Cardiac septum (tissue), 1 donor: ENCODE data around the gene PLP1. TPM values are rescaled to one million over a fixed set of nuclear protein-coding genes. Genes with fewer than 3 reads are reported as not detected.
"Not testable (repeated sequence)": the region's sequence is repeated elsewhere in the genome, so short reads cannot be mapped to it uniquely, and the experiment has no call there.

Experiments used
- DNase-seq: peaks from one replicate; pipeline ENCODE4 v3.0.0-alpha.2; 2020; ENCODE audit warnings: low spot score
- intact Hi-C: fragments of 100-400 bp; cut with DNase I; formaldehyde crosslinking; loops from one replicate; pipeline ENCODE4 v1.14.0; 2022
- total RNA-seq: library from RNA; stranded (reverse); fragmentation: NEBNext Ultra II Directional; extraction: Animal tissue kit (Norgen Biotek cat#: 25700); gene quantifications from one replicate; pipeline ENCODE4 v1.2.1, GENCODE V29; 2021
- donor health status: DM: no; HTN: no; CAD: no.

Gene PLP1
- total RNA-seq, 1 donor from 2014 or later, result 2.2 TPM

DNA sequence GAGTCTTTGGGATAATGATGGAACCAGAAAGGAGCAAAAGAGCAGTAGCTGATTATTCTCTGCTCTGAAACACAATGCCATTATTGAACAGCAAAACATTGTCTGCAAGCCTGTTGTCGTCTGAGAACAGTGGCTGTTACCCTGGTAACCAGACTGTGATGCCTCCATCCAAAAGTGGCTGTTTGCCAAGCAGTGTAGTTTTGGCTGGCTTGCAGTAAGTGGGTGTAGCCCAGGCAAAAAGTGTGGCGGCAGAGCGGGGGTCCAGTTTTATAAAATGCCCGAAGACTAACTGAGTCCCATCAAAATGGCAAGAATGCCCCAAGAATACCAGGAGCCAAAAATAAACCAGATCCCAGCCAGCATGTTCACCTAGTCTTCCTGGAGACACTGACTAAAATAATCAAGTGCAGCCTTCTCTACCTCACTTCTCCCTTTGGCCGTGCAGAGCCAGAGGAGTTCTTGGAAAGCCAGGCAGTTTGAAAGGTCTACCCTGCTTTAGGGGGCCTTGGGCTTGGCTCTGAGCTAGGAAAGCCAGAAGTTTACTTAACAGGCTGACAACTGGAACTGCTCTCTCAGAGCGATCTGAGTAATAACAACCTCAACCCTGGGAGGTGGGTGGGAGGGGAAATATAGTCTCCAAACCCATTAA lies 2.6 kb downstream of the PLP1 start:
- DNase-seq, result no peak
- intact Hi-C loops, result no loop called here

DNA sequence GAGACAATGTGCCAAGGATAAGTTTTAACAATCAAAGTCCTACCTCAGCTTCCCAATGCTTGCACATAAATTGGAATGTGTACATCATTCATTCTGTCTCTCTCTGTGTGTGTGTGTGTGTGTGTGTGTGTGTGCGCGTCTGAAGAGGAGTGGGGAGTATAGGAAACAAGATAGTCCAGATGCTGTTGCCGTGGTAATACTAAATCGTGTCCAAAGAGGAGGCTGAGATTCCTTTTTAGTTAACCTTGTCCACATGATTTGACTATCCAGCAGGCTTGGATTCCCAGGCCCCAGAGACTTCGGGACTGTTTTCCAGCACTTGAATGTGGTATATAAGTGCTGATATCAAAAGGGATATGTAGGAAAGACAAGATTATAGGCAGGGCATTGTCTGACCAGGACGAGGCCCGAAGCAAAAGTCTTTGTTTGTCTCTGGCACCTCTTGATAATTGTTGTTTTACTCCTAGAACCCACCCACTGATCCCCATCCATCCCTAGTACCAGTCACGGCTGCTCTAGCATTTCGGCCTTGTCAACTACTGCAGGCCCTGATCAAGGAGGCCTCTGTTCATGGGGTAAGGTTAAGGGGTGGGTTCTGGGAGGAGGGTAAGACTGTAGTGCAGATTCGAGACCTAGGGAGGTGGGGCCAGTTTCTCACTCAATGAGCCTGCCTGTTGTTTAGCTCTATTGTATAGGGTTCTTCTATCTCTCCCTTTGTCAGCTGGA lies 3.9 kb downstream of the PLP1 start:
- no peak for DNase-seq
- intact Hi-C loops, result no loop called here

DNA sequence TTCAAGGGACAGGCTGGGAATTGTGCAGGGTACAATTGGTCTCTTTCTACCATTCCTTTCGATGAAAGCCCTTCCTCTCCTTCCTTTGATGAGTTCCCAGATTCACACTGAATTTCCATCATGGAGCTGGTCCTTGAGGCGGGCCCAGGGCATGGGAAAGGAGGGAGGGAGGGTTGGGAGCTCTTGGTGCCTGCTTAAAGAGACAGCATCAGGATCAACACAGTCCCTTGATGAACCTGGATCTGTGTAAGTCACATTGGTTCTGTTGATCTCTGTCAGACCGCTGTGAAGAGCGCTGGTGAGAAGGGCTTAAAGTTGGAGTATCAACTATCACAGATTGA lies 4.4 kb downstream of the PLP1 start:
- no peak for DNase-seq
- intact Hi-C loops, result no loop called here

DNA sequence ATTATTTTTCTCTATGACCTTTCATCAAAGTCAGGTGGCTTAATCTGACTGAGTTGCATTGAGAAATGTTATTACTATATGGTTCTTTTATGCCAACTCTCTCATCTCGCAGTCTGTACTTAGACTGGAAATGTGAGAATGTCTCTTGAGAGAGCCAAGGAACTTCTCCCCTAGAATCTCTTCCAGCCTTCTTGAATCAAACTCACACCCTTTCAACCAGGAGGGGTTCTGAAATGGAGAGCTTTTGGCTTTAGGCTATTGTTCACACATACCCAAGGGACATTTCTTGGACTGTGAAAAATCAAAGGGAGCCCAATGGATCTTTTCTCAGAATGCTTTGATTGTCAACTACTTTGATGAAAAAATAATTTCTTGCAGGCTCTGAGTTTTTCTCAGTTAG lies 5.1 kb downstream of the PLP1 start:
- DNase-seq, result no peak
- intact Hi-C loops, result no loop called here

DNA sequence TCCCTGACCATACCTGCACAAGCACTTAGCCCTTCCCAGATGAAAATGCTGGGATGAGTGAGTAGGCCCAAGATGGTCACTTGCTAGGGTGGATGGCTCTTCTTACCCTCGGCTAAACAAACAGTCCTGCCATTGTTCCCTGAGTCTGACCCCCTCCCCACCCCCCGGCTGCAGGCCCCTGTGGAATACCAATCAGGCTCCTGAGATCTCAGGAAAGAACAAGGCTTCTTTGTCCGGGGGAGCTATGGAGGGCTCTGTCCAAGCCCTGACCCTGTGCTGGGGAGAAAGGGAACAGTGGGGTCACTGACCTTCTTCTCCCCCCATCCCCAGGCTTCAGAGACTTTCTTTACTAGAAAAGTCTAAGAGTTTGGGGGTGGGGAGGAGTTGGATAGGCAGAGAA lies 6.0 kb downstream of the PLP1 start:
- intact Hi-C loops, result no loop called here
- DNase-seq, result no peak

DNA sequence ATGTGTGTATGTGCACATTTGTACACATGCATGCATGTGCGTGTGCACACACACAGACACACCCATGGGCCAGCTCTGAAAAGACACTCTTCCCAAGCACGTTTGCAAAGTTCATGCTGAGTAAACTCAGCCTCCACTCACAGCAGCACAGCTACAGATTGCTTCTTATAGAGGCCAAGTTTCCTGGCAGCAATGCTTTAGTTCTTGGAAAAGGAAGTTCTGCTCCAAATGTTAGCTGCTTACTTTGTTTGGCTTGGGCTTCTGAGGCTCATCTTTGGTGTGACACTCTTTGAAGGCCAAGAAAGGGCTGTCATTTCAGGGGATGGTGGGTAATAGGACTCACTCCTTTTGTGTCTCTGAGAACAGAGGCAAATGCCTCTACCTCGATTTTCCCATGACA lies 6.6 kb downstream of the PLP1 start:
- no peak for DNase-seq
- intact Hi-C loops, result no loop called here

DNA sequence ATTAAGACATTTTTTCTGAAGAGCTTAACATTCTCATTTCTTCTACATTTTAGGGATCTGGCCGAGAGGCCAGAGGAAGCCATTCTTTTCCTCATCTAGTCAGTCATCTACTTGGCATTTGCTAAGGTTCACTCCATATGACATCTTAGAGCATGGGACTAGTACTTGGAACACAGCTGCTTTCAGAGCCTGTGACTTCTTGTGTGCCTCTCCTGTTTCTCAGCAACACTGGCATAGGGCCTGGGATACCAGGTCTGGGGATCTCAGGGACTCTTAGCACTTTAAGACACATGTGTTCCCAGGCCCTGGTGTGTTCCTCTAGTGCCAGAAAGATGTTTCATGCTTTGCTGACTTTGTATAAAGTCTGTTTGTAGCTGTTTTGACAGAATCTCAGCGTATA lies 7.3 kb downstream of the PLP1 start:
- DNase-seq, result no peak
- intact Hi-C loops, result no loop called here

DNA sequence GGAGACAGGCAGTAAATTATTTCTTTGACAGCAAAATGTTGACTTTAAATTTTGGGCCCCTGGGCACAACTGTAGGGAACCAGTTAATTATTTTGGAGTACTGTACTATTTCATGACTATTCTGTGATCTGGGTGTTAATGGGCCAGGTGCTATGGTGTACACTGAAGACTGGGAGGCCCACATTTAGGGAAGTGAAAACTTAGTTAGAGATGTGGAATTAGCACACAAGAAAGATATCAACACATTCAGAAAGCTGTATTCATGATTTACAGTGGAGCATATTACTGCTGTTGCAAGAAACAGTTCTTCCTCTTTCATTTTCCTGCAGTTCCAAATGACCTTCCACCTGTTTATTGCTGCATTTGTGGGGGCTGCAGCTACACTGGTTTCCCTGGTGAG lies 12.4 kb downstream of the PLP1 start:
- DNase-seq, result no peak
- intact Hi-C loops, result no loop called here

DNA sequence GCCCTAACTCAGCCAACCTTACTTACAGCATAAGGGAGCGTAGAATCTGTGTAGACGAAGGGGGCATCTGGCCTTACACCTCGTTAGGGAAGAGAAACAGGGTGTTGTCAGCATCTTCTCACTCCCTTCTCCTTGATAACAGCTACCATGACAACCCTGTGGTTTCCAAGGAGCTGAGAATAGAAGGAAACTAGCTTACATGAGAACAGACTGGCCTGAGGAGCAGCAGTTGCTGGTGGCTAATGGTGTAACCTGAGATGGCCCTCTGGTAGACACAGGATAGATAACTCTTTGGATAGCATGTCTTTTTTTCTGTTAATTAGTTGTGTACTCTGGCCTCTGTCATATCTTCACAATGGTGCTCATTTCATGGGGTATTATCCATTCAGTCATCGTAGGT lies 14.6 kb downstream of the PLP1 start:
- DNase-seq, result no peak
- intact Hi-C loops, result no loop called here

DNA sequence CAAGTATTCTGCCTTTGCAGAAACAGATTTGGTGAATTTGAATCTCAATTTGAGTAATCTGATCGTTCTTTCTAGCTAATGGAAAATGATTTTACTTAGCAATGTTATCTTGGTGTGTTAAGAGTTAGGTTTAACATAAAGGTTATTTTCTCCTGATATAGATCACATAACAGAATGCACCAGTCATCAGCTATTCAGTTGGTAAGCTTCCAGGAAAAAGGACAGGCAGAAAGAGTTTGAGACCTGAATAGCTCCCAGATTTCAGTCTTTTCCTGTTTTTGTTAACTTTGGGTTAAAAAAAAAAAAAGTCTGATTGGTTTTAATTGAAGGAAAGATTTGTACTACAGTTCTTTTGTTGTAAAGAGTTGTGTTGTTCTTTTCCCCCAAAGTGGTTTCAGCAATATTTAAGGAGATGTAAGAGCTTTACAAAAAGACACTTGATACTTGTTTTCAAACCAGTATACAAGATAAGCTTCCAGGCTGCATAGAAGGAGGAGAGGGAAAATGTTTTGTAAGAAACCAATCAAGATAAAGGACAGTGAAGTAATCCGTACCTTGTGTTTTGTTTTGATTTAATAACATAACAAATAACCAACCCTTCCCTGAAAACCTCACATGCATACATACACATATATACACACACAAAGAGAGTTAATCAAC lies 15.3 kb downstream of the PLP1 start:
- intact Hi-C loops, result no loop called here
- no peak for DNase-seq

DNA sequence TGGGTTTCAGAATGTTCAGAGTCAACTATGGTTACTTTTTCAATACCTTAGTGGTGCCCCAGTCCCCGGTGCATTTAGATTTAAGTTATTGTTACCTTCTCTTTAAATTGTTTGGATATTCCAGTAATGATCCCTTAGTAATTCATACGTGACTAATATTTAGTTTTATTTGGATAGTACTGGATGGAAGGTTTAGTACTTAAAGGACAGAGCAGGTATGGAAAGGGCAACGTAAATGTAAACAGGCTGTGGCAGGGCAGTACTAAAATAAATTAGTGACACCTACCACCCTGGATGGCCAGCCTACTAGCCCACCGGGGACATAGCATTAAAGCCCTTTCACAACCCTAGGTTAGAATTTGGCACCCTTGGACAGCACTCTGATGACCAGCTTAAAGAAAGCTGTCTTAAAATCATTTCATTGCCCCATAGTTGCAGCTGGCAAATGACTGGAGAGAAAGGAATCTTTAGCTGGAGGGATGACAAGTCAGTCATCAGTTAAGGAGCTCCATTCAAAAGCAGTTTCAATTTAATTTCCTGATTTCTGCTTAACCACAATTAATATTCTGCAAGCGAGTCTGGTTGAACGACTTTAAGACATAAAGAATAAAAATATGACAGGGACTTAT lies 16.4 kb downstream of the PLP1 start:
- no peak for DNase-seq
- intact Hi-C loops, result no loop called here

DNA sequence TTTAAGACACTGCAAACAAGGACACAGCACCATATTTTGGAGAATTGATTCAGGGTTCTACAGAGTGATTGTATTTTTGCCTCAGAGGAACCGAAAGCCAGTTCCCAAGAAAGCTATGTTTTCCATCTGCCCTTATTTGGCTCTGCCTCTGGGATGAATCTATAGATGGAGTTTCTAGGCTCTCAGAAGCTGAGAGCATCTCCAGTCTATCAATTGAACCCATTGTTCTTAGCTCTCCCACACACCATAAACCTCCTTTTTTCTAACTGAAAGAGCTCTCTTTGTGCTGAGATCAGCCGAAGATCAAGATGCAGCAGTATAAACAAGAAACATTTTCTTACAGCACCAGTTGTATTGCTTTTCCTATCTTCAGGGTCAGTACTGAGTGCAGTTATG lies 16.9 kb downstream of the PLP1 start:
- DNase-seq, result no peak
- intact Hi-C loops, result no loop called here

DNA sequence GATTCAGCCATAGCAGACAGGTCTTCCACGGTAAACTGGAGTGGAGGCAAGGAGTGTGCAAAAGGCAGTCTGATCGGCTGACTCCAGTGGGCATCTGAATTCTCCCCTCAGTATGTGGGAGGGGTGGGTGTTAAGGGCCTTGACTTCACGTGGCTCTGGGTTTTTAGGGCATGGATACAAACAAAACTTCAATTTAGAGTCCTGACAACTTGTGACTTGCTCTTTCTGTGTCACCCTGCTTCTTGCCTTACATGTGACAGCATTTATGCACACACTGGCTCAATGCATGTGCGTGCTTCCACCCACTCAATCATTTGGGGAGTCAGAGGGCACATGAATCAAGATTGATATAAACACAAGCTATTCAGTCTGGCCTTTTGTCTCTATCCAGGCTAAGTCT lies 17.5 kb downstream of the PLP1 start:
- intact Hi-C loops, result no loop called here
- DNase-seq, result no peak

DNA sequence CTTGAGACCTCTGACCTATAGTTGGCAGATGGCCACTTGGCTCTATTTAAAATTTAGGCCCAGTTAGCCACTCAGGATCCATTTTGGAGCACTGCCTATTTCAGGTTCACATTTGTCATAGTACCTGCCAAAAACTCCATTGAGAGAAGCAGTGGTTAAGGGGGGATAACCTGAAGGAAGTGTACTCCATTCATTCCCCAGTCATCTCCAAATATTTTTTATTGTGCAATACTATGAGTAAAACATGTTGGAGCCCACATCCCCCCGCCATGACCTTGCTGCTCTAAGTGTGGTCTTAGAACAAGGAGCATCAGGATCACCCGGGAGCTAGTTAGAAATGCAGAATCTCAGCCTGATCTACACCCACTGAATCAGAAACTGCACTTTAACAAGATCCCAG lies 21.1 kb downstream of the PLP1 start:
- DNase-seq, result no peak
- intact Hi-C loops, result no loop called here

DNA sequence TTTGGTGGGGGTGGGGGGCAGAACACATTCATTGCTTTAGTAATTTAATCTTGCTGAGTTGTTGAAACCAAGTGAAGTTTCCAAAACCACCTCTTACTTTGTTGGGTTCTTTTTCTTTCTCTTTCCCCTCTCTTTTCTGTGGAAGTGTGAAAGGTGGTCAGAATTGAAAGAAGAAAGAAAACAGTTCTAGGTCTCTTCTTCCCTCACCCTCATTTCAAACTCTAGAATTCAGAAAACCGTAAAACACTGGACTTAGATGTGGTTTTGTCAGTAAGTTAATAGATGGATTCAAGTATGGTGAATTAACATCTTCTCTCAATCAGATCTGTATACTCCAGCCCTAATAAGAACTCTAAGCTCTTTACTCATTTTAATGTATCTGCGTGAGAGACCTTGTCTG lies 23.7 kb downstream of the PLP1 start:
- DNase-seq, result no peak
- intact Hi-C loops, result no loop called here

DNA sequence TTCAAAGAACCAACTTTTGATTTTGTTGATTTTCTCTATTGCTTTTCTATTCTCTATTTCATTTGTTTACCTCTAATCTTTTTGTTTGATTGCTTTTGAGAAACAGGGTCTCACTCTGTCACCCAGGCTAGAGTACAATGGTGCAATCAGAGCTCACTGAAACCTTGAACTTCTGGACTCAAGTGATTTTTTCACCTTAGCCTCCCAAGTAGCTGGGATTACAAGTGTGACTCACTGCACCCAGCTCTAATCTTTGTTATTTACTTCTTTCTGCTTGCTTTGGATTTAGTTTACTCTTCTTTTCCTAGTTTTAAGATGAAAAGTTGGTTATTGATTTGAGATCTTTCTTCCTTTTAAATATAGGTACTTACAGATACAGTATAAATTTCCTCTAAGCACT lies 29.2 kb downstream of the PLP1 start:
- intact Hi-C loops, result no loop called here
- DNase-seq, result no peak

DNA sequence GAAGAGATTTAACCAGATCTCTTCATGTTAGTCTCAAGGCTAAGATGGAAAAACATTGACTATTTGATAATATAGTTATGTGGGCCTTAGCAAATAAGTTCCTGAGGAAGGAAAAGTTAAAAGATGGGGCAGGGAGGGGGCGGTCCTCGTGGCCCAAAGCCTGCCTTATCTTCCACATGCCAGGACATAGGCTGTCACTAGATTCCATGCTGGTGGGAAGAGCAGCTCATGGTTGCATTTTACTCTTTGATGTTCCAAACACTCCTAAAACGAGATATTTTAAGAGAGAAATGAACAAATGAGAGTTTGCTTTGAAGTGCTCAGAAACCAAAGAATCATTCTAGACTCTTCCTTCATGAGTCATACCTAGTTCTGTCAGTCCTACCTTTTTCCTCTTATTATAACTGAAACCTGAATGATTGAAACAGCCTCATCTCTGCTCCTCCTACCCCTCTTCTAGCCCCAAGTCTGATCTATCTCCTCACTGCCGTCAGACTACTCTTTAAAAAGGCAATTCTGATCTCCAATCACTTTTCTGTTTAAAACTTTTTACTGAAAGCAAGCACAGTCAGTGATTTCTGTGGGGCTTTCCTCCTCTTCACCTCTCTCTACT lies 30.3 kb downstream of the PLP1 start:
- intact Hi-C loops, result no loop called here
- no peak for DNase-seq

DNA sequence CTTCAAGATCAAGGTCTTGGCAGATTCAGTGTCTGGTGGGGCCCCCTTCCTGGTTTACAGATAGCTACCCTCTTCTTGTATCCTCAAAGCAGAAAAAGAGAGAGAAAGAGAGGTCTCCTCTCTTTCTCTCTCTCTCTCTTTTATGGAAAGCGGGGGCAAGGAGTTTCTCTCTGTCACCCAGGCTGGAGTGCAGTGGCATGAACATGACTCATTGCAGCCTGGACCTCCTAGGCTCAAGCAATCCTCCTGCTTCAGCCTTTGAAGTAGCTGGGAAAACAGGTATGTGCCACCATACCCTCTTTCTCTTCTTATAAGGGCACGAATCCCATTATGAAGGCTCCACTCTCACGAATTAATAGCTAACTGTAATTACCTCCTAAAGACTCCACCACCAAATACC lies 35.2 kb downstream of the PLP1 start:
- DNase-seq, result no peak
- intact Hi-C loops, result no loop called here

DNA sequence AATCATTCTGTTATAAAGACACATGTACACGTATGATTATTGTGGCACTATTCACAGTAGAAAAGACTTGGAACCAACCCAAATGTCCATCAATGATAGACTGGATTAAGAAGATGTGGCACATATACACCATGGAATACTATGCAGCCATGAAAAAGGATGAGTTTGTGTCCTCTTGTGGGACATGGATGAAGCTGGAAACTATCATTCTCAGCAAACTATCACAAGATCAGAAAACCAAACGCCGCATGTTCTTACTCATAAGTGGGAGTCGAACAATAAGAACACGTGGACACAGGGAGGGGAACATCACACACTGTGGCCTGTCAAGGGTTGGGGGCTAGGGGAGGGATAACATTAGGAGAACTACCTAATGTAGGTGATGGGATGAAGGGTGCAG lies 40.5 kb downstream of the PLP1 start:
- DNase-seq, result not testable (repeated sequence)
- intact Hi-C loops, result loop anchor here (5.0 kb wide), 1 partner anchor 285 kb away; no protein-coding TSS in a partner anchor

DNA sequence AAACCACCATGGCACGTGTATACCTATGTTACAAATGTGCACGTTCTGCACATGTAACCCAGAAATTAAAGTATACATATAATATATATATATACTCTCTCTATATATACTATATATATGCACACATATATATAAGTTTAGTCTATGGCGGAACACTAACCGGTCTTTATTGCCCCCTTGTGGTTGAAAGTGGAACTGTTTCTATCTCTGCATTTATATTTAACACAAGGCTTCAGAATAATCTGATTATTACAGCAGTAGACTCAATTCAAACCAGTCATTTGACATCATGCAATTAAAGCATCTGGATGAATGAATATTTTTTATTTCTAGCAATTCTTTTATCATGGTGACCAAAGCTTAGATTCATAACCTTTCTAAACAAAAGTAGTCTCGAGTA lies 40.9 kb downstream of the PLP1 start:
- DNase-seq, result no peak

More for the DNA sequence above, 40.9 kb downstream of the PLP1 start:
- intact Hi-C loops, result loop anchor here (5.0 kb wide), 1 partner anchor 285 kb away; no protein-coding TSS in a partner anchor
